Left ventricle myocardium inferior (tissue), 1 donor: ENCODE data around the gene ITGA7. TPM values are rescaled to one million over a fixed set of nuclear protein-coding genes. Genes with fewer than 3 reads are reported as not detected.

Source experiments
- DNase-seq: peaks from one replicate; pipeline ENCODE4 v3.0.0-alpha.2; 2020
- H3K27ac ChIP-seq: fragments of 200-600 bp; replicated peaks from 2 replicates; pipeline ENCODE4 v1.8.0; 2021
- H3K27me3 ChIP-seq: fragments of 200-600 bp; 2 replicates; pipeline ENCODE4 v1.8.0; 2021; ENCODE audit warnings: low read depth
- H3K36me3 ChIP-seq: fragments of 200-600 bp; 2 replicates; pipeline ENCODE4 v1.8.0; 2021
- H3K4me1 ChIP-seq: fragments of 200-600 bp; 2 replicates; pipeline ENCODE4 v1.8.0; 2021
- H3K4me3 ChIP-seq: fragments of 200-600 bp; 2 replicates; pipeline ENCODE4 v1.8.0; 2021; ENCODE audit warnings: mild to moderate bottlenecking, moderate library complexity
- H3K9me3 ChIP-seq: fragments of 200-600 bp; replicated peaks from 2 replicates; pipeline ENCODE4 v1.8.0; 2021
- intact Hi-C: fragments of 100-400 bp; cut with micrococcal nuclease; formaldehyde crosslinking; loops from one replicate; pipeline ENCODE4 v1.11.0; 2022
- total RNA-seq: library from RNA; stranded (reverse); fragmentation: NEBNext Ultra II Directional; extraction: Animal tissue kit (Norgen Biotek cat#: 25700); gene quantifications from one replicate; pipeline ENCODE4 v1.2.1, GENCODE V29; 2021
- TF ChIP-seq, protein P1 (sequence below): fragments of 200-600 bp; IDR thresholded peaks from 2 replicates; pipeline ENCODE4 v1.8.0; 2021; ENCODE audit warnings: antibody characterized with exemption, mild to moderate bottlenecking, borderline replicate concordance
- donor health status: DM: no; HTN: yes; CAD: no; lungs with severe emphysema.

The ITGA7 gene
- total RNA-seq, 1 donor from 2014 or later, result 520 TPM

- Histone ChIP-seq H3K27me3 (no peaks in the 10 kb centered on the region), H3K27ac (peak overlapping the region; percentile 97), H3K4me1 (peaks cover 91% of the 10 kb centered on the region), H3K36me3 (peaks cover 14% of the 10 kb centered on the region), H3K4me3 (peak overlapping the region; percentile 0), H3K9me3 (no peaks in the 10 kb centered on the region)
- TF ChIP-seq, protein P1, sequence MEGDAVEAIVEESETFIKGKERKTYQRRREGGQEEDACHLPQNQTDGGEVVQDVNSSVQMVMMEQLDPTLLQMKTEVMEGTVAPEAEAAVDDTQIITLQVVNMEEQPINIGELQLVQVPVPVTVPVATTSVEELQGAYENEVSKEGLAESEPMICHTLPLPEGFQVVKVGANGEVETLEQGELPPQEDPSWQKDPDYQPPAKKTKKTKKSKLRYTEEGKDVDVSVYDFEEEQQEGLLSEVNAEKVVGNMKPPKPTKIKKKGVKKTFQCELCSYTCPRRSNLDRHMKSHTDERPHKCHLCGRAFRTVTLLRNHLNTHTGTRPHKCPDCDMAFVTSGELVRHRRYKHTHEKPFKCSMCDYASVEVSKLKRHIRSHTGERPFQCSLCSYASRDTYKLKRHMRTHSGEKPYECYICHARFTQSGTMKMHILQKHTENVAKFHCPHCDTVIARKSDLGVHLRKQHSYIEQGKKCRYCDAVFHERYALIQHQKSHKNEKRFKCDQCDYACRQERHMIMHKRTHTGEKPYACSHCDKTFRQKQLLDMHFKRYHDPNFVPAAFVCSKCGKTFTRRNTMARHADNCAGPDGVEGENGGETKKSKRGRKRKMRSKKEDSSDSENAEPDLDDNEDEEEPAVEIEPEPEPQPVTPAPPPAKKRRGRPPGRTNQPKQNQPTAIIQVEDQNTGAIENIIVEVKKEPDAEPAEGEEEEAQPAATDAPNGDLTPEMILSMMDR, result no peak
- DNase-seq, result no peak
- intact Hi-C loops, result no loop called here
Observed at GRCh38 chr12:55719371-55719770, 11.7 kb upstream of the ITGA7 start.

- Histone ChIP-seq H3K4me1 (peaks cover 87% of the 10 kb centered on the region), H3K27me3 (no peaks in the 10 kb centered on the region), H3K36me3 (peaks cover 9% of the 10 kb centered on the region), H3K27ac (peak overlapping the region; percentile 97), H3K9me3 (no peaks in the 10 kb centered on the region), H3K4me3 (peak overlapping the region; percentile 78)
- TF ChIP-seq, protein P1, result no peak
- intact Hi-C loops, result no loop called here
- DNase-seq, result no peak
Observed at GRCh38 chr12:55718624-55719275, 11.0 kb upstream of the ITGA7 start.

- no peaks in the 10 kb centered on the region for H3K9me3 ChIP-seq
- H3K4me3 ChIP-seq, result peak overlapping the region; percentile 78
- H3K27me3 ChIP-seq, result no peaks in the 10 kb centered on the region
- intact Hi-C loops, result no loop called here
- TF ChIP-seq, protein P1, result no peak
- H3K4me1 ChIP-seq, result peaks cover 87% of the 10 kb centered on the region
- H3K27ac ChIP-seq, result peak overlapping the region; percentile 97
- DNase-seq, result no peak
- H3K36me3 ChIP-seq, result peaks cover 8% of the 10 kb centered on the region
Observed at GRCh38 chr12:55718015-55718414, 10.3 kb upstream of the ITGA7 start.

GRCh38 chr12:55717011-55718007 lies 9.6 kb upstream of the ITGA7 start:
- intact Hi-C loops, result no loop called here

GRCh38 chr12:55716582-55716957 lies 8.9 kb upstream of the ITGA7 start:
- H3K27me3 ChIP-seq, result no peaks in the 10 kb centered on the region
- no peaks in the 10 kb centered on the region for H3K36me3 ChIP-seq
- DNase-seq, result no peak
- H3K27ac ChIP-seq, result peak overlapping the region; percentile 97
- peaks cover 93% of the 10 kb centered on the region for H3K4me1 ChIP-seq
- no peaks in the 10 kb centered on the region for H3K9me3 ChIP-seq
- H3K4me3 ChIP-seq, result peak overlapping the region; percentile 78
- TF ChIP-seq, protein P1, result no peak
- intact Hi-C loops, result no loop called here

More at GRCh38 chr12:55717011-55718007, 9.6 kb upstream of the ITGA7 start:
- Histone ChIP-seq H3K4me3 (peak overlapping the region; percentile 78), H3K27ac (peak overlapping the region; percentile 97), H3K4me1 (peaks cover 92% of the 10 kb centered on the region), H3K36me3 (peaks cover 1% of the 10 kb centered on the region), H3K9me3 (no peaks in the 10 kb centered on the region), H3K27me3 (no peaks in the 10 kb centered on the region)
- TF ChIP-seq, protein P1, result no peak
- DNase-seq, result no peak
